Thoracic aorta (tissue), 2 donors: Measurements from ENCODE around the gene TNFRSF8. TPM values are rescaled to one million over a fixed set of nuclear protein-coding genes. Genes with fewer than 3 reads are reported as not detected.

ENCODE experiments used
- ATAC-seq: fragments of 150-250 bp; one replicate; pipeline ENCODE4 v1.8.0; 2017; ENCODE audit warnings: low read depth; ENCODE audit not compliant: insufficient number of reproducible peaks, low FRiP score
- DNase-seq: peaks from one replicate; pipeline ENCODE4 v3.0.0-alpha.2; 2020; ENCODE audit warnings: low spot score
- H3K27ac ChIP-seq, 2 donors: fragments of 200-600 bp; sonication (generic); 1 replicate in 1 of 2; 2 replicates in 1 of 2; pipeline ENCODE4 v1.5.1; 2016; ENCODE audit warnings: mild to moderate bottlenecking in 2 of 2, moderate library complexity in 2 of 2
- H3K27me3 ChIP-seq: fragments of 200-600 bp; sonication (generic); replicated peaks from 2 replicates; pipeline ENCODE4 v1.6.0; 2016; ENCODE audit warnings: mild to moderate bottlenecking; ENCODE audit not compliant: insufficient read depth
- H3K36me3 ChIP-seq: fragments of 200-600 bp; sonication (generic); one replicate; pipeline ENCODE4 v1.5.1; 2016
- H3K4me1 ChIP-seq, 2 donors: fragments of 200-600 bp; sonication (generic); 1 replicate in 1 of 2; 2 replicates in 1 of 2; pipeline versions ENCODE4 v1.5.1 to v1.6.0; 2016; ENCODE audit warnings: low read depth in 2 of 2, mild to moderate bottlenecking in 1 of 2; ENCODE audit not compliant: control insufficient read depth in 1 of 2
- H3K4me3 ChIP-seq: fragments of 200-600 bp; sonication (generic); 2 replicates; pipeline ENCODE4 v1.5.1; 2016; ENCODE audit warnings: mild to moderate bottlenecking
- H3K9me3 ChIP-seq: fragments of 200-600 bp; sonication (generic); 2 replicates; pipeline ENCODE4 v1.5.1; 2016
- CTCF ChIP-seq: fragments of 200-600 bp; sonication (generic); IDR thresholded peaks from one replicate; pipeline ENCODE4 v1.5.1; 2019; ENCODE audit warnings: antibody characterized with exemption
- total RNA-seq, 2 donors: library from RNA; depleted of rRNA; stranded (reverse); fragments of >200 nt; gene quantifications; one replicate each; pipeline versions ENCODE4 v1.1.0 to v1.2.3, GENCODE V29; 2016

The TNFRSF8 gene
- total RNA-seq, 2 donors from 2014 or later: 0.49 to 0.54 TPM

DNA sequence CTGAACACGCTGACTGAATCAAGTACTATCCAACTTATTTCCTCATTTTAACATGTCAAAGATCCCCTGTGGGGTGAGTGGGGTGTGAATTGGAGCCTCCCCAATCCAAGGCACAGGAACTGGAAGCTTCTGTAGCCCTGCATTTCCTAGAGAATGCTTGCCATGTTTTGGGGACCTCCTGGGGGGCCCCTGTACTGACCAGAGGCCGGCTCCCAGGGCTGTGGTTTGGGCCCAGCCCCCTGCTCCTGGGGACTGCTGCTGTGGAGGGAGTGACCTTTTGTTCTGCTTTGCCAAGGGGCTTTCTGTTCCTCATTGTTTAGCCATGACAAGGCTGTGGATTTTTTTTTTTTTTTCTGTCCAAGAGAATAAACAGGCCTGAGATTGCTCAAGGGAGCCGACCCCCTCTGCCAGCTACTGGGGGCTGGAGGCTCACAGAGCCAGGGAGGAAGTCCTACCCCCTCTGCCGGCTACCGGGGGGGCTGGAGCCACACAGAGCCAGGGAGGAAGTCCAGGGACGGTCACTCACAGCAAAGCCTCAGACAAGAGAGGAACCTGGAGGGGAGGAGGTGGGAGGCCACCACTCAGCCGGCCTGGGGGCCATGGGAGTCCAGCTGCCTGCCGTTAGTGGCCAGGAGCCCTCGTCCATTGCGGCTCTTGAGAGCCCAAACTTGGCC lies 121.0 kb downstream of the TNFRSF8 start:
- ATAC-seq (peak; percentile 57), DNase-seq (peak; percentile 28)
- H3K4me1 ChIP-seq: peaks cover 10 to 41% of the 10 kb centered on the region in 2 donors
- H3K27ac ChIP-seq: peak overlapping the region; percentile 26 to 54
- no peaks in the 10 kb centered on the region for H3K36me3 ChIP-seq
- no peaks in the 10 kb centered on the region for H3K9me3 ChIP-seq
- H3K4me3 ChIP-seq: no peak overlapping the region
- H3K27me3 ChIP-seq: no peaks in the 10 kb centered on the region
- TF ChIP-seq CTCF: no peak

DNA sequence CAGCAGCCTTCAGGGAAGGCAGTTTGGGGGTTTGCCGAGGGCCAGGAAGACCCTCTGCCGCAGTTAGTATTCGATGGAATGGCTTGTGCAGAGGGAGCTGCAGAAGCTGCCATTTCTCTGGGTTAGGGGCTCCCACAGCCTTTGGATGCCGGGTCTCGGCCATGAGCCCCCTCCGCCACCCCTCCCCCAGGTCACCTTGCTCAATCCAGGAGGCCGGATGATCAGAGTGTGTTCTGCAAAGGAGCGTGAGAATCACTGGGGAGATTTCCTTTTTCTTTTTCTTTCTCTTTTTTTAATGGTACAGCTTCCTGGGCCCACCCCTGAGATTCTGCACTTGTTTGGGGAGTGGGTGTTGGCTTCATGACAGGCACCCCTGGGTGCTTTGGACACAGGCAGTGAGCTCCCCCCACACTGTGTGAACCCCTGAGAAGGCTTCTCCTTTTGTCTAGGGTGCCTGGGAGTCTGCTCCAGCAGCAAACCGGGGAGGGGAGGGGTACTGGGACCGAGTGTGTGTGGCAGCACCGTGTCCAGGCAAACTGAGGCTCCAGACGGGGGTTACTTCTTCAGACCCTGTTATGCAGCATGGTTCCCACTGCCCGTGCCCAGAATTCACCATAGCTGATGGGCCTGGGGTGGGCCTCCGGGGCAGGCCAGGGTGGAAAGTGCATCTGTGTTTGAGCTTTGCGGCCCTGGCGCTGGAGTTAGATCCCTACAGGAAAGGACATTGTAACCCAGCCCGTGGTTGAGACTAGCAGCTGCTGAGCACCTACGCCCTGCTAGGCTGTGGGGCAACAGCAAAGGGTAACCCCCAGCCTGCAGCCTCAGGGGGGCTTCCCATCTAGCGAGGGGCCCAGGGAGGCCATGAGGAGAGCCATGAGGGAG lies 122.2 kb downstream of the TNFRSF8 start:
- TF ChIP-seq CTCF: no peak
- DNase-seq: no peak
- peak overlapping the region in 1 of 2 donors; percentile 54 for H3K27ac ChIP-seq
- peaks cover 10 to 41% of the 10 kb centered on the region in 2 donors for H3K4me1 ChIP-seq
- no peaks in the 10 kb centered on the region for H3K27me3 ChIP-seq
- H3K9me3 ChIP-seq: no peaks in the 10 kb centered on the region
- no peaks in the 10 kb centered on the region for H3K36me3 ChIP-seq
- H3K4me3 ChIP-seq: no peak overlapping the region
- no peak for ATAC-seq

DNA sequence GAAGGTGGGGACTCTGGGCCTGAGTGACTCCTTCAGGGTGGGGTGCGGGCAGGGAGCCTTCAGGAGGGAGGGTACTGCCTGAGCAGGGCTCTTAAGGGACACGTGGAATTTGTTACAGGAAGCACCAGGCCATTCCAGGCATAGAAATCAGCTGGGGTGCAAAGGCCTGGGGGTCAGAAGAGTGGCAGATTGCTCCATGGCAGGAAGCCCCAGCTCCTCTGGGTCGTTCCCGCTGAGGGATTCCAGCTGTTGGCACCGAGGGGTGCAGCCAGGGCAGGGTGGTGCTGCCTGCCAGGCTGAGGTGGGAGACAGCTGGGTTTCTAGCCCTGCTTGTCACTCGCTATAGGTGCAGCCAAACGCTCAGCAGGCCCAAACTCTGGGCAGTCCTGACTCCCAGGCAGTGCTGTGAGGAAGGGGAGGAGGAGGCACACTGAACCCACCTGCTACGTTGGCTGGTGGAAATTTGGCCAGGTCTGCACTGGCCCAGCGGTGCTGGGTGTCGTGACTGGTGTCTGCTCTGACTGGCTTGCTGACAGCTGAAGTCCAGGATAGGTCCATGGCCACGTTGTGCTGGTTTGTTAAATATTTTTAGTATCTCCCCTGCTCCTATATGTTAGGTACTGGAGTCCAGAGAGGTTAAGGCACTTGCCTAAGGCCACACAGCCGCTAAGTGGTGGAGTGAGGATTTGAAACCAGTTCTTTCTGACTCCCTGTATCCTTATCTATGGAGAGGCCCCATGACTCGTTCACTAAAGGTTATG lies 123.0 kb downstream of the TNFRSF8 start:
- DNase-seq (no peak), ATAC-seq (no peak)
- TF ChIP-seq CTCF: no peak
- H3K36me3 ChIP-seq: no peaks in the 10 kb centered on the region
- H3K9me3 ChIP-seq: no peaks in the 10 kb centered on the region
- H3K4me1 ChIP-seq: peaks cover 10 to 41% of the 10 kb centered on the region in 2 donors
- H3K4me3 ChIP-seq: no peak overlapping the region
- no peaks in the 10 kb centered on the region for H3K27me3 ChIP-seq
- H3K27ac ChIP-seq: no peak overlapping the region

DNA sequence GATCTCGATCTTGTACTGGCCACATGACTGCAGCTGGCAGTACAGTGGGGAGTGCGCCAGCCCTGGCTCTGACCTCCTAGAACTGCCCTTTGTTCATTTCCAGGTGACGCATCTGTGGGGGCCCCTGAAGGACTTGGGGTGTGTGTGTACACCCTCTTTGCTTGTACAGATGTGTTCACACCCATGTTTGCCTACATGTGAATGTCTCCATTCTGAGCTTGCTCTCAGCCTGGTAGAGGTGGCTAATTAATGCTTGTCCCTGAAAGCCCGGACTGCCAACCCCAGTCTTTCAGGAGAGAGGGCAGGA lies 123.5 kb downstream of the TNFRSF8 start:
- H3K36me3 ChIP-seq: no peaks in the 10 kb centered on the region
- H3K27me3 ChIP-seq: no peaks in the 10 kb centered on the region
- H3K4me1 ChIP-seq: peaks cover 10 to 41% of the 10 kb centered on the region in 2 donors
- H3K9me3 ChIP-seq: no peaks in the 10 kb centered on the region
- ATAC-seq (no peak), DNase-seq (no peak)
- no peak for TF ChIP-seq CTCF
- H3K27ac ChIP-seq: no peak overlapping the region
- H3K4me3 ChIP-seq: no peak overlapping the region

DNA sequence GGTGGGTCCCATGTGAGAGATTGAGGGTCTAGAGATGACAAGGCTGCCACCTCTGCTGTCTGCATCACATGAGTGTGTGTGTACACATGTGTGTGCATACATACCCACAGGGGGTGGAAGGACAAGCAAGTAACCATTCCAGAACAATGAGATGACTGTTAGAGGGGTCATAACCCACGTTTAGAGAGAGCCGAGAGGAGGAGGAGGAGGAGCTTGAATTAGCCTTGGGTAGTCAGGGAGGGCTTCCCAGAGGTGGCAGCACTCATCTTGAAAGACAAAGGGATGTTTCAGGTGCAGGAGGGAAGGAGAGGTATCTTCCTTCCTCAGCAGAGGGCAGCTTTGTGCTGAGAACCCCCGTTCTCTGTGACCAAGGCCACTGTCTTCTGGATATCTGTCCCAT lies 125.0 kb downstream of the TNFRSF8 start:
- ATAC-seq (no peak), DNase-seq (no peak)
- no peak for TF ChIP-seq CTCF
- Histone ChIP-seq H3K4me3 (no peak overlapping the region), H3K9me3 (no peaks in the 10 kb centered on the region), H3K4me1 (peaks cover 10 to 36% of the 10 kb centered on the region in 2 donors), H3K27ac (no peak overlapping the region), H3K27me3 (no peaks in the 10 kb centered on the region), H3K36me3 (no peaks in the 10 kb centered on the region)
